Renal pelvis (tissue), 4 donors: ENCODE data around the gene NDUFB4. TPM values are rescaled to one million over a fixed set of nuclear protein-coding genes. Genes with fewer than 3 reads are reported as not detected.
"Not testable (repeated sequence)": the region's sequence is repeated elsewhere in the genome, so short reads cannot be mapped to it uniquely, and the experiment has no call there.

ENCODE experiments used
- DNase-seq: peaks from one replicate; pipeline ENCODE4 v3.0.0-alpha.2; 2013
- polyA plus RNA-seq, 3 donors: library from polyadenylated mRNA; unstranded; fragments of 120-200 nt; gene quantifications; one replicate each; pipeline ENCODE4 v1.2.1, GENCODE V29; 2013; ENCODE audit not compliant: insufficient read length in 3 of 3

NDUFB4 gene
- polyA plus RNA-seq, 3 donors = 186 to 199 (median 187) TPM

DNA sequence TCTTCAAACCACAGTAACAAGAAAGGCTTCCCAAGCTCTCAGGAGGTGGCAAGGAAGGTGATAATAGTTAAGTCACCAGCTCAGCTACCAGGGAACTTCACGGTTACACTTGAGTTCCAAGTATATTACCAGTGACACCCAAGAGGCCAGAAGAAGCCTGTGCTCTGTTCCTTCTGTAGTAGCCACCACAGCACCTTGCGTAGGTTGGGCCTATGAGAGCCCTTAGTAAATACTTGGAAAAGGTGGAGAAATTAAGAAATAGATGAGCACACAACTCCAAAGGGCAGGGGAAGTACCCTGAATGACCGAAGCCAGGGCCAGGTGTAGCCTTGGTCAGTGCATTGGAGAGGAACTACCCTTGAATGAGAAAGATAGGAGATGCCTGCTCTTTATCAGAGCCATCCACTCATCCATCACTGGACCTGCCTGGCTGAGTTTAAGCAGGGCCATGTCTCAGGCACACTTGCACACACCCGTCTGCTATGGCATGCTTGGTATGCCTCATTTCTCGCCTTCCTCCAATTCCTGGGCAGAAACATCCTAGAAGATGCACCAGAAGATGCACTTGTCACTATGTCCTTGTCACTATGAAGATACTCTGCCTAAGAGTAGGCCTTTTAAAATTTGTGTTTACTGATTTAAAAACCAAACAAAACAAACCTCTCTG, 32.6 kb upstream of the NDUFB4 start:
- DNase-seq = no peak

DNA sequence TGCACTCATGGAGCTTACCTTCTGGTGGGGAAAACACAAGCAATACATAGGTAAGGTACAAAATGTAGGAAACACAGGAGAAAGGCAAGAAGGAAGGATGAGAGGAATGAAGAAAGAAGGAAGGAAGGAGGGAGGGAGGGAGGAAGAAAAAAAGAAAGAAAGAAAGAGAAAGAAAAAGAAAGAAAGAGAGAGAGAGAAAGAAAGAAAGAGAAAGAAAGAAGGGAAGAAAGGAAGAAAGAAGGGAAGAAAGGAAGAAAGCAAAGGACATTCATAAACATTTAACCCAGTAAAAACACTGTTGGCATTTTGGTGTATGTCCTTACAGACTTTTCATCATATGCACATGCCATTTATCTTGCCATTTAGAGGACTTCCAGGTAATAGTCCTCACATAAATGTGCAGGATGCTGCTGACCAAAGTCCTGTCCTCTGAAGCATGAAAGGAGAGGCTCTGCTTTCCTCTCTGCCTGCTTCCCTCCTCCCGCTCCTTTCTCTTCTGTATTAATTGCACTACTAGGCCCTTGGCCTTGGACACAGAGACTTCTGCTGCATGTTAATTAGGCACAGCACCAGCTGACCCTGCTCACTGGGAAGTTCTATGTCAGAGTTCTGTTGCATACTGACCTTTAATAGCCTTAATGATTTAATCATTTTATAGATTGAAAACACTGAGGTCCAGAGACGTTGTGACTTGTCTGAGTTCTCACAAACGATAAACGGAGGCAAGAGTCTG, 29.7 kb upstream of the NDUFB4 start:
- DNase-seq = no peak

DNA sequence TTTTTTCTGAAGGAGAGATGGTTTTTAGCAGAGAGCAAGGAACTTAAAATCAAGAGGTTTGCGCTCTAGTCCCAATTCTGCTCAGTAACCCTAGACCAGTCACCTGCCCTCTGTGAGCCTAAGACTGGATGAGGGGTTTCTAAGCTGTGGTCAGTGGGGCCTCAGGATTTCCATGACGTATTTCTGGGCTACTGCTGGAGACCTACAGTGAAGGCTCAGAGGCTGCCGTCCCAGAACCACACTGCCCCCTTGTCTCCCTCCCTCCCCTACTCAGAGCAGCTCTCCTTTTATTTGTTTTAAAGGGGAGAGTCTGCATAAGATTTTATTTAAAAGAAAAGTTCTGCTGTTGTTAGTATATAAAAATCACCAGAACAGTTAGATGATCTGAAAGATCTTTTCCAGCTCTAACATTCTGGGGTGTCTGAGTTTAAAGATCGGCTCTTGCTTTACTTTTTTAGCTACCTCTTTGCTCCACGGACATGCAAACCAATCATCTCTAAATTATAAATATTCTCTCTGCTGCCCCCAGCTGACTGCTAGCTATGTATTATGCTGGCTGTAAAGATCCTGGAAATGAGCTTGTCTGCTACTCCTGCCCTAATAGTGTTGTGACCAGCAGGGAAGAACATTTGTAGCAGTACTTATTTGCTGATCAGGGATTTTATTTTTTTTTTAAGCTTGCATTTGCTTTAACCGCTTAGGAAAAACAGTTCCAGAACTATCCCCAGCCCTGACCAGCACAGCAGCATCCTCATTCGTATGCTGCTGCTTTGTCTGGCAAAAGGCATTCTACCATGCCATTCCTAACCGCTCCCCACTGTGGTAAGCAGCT, 28.6 kb upstream of the NDUFB4 start:
- DNase-seq = peak; percentile 34

DNA sequence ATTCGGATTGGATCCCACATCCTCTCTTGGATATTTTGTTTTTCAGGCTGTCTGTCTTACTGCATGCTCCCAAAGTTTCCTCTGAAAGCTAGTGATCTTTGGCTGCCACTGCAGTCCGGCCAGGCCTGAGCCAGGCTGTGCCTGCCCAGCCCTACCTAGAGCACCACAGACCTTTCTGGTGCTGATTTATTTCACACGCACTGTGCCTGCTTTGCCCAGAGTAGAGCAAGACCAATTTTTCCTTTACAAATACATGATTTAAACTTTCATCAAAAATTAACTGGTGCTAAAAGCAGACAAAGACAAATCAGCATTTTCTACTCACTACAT, 28.0 kb upstream of the NDUFB4 start:
- DNase-seq = no peak

DNA sequence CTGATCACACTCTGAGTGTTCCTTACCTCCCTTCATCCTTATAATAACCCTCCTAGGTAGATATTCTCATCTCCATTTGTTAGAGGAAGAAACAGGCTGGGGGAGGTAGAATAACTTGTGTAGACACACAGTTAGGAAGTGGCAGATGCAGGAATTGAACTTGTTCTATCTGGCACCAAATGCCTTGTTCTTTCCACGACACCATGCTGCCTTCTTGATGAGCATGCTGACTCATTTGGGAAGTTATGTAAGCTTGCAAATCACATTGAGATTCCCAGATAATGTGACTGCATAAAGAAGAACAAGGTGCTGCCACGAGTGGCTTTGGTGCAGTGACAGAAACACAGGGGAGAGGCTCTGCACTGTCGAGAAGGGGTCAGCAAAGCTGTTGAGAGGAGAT, 27.5 kb upstream of the NDUFB4 start:
- DNase-seq = no peak

DNA sequence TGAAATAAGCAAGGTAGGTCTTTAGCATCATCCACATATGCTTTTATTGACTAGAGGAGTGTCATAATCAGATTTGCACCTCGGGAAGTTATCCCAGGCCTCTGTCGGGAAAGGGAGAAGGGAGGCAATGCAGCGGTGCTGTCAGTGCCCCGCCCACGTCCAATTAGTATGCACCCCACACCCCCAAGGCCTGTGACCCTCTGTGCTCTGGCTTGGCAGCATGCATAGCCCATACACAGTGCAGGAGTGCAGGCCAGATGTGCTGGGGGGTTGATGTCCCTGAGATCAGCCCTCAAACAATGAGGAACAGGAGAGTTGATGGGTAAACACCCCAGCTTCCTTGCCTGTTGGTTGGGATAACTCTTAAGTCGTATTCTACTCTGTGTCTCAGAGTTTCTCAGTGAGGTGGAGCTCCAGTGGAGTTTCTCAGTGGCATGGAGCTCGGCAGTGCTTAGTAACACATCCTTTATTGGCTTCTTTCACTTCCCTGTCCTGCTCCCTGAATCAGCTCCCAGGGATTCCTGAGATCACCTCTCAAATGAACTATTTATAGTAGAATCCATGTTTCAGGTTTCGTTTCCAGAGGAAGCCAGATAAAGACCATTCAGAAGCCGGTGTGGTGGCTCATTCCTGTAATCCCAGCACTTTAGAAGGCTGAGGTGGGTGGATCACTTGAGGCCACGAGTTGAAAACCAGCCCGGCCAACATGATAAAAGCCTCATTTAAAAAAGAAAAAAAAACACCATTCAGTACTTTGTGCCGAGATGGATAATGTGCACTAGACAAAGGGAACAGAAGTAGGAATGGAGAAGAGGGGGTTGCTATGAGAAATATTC, 26.7 kb upstream of the NDUFB4 start:
- DNase-seq = no peak

DNA sequence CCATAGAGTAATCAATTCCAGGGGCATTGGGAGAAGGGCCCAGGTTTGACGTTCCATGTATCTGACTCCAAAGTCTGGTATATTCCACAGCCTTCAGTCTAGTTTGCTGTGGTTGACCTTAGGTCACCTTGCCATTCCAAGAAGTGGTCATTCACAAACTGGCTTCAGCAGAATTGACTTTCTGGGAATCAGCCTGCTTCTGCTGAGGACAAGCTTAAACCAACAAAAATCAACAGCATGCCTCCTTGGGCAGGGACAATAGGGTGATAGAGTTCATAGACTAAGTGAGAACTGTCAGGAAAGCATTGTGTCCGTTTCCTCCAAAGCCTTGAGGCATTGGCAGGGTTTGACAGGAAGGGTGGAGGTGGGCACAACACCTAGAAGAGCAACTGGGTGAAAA, 24.1 kb upstream of the NDUFB4 start:
- no peak for DNase-seq

DNA sequence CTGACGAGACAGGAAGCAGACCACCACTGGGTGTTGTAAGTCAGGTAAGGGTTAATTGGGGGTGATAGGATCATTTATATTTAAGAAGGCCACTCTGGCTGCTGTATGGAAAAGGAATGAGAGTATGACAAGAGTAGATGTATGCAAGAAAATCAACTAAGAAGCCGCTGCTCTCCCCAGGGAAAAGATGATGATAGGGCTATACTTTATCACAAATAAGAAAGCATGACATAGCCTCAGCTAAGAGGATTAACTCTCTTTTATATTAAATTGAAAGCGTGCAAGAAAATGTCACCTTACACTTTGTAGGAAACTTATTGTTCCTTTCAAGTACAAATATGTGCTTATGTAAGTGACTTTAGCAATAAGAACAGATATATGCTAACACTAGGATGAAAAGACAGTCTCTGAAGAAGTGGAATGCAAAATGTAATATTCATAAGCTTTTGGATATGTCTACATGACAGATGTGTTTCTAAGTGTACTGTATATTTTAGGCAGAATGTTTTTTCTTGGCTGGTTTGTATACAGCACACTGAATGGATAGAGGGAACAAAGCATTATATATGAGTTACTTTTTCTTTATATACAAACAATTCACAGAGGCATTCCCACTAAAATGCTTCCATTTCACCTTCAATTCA, 8.7 kb upstream of the NDUFB4 start:
- no peak for DNase-seq

DNA sequence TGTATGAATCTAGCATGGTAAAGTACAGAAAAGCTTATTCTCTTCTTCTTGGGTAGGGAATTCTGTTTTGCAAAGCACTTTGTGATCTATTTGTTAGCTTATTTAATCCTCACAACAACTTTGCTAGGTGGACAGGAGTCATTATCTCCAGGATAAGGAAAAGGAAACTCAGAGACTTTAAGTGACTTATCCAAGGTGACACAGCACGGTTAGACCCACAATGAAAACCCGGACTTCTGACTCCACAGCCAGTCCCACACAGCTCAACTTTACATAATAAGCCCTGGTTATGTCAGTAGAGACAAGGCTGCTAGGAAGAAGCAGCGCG, 384 bp upstream of the NDUFB4 start:
- DNase-seq = no peak

DNA sequence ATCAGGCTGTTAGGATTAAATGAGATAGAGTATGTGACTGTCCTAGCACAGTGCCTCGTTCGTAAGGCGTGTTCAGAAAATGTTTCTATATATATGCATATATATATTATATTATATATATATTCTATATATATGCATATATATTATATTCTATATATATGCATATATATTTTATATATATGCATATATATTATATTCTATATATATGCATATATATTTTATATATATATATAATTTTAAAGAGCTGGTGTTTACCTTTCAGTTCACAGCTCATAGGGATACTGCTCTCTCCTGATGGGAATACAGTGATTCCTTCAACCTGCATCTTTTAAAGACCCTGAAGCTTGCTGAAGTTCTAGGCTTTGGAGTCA, 702 bp downstream of the NDUFB4 start:
- DNase-seq = no peak

DNA sequence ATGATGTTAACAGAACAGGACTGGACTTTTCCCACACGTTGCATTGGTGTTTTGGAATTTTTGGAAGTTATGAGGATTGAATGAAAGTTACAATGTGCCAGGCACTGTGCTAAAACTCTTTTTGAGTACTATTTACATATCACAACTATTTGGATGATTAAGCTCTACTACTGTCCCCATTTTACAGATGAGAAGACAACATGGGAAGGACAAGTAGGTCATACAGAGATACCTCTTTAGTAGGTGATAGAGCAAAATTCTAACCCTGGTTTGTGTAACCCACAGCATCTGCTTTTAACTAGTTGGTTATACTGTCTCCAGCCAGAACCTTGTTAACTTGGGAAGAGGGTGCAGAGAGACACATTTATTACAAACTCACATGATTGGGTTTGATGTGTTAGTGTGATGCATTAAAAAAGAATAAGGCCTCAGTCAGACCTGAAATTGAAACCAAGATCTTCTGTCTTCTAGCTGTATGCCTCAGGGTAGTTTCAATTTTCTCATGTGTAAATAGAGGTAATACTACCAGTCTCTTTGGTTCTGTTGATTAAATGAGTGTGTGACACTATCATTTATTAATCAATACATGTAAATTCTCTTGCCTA, 1.4 kb downstream of the NDUFB4 start:
- no peak for DNase-seq

DNA sequence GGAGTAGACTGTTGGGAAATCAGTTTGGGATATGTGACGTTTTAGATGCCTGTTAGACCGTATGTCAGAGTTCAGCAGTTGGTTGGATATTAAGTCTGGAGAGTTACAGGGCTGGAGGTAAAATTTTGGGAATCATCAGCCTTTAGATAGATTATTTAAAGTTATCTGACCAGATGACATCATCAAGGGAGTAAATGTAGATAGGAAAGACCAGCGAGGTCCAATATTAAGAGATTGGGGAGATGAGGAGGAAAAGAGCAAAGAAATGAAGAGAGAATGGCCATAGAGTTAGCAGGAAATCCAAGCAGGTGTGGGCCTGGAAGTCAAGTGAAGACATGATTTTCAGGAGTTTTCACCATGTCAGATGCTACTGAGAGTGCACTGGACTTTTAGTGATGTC, 3.1 kb downstream of the NDUFB4 start:
- DNase-seq = no peak

DNA sequence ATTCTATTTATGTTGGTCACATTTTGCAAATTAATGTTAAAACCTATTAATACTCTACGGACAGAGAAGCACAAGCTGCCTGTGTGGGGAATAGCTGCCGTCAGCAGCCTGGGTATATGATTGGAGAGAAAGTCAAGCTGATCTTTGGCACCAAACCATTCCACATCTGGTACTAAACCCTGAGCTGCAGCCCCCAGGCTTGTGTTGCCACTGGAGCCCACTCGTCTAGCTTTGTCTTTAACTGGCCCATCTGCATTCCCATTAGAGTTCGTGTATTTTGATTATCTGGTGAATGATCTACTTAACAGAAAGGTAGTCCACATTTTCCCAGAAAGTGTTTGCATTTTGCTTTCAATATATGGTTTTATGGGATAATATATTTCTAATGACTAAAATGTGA, 5.4 kb downstream of the NDUFB4 start:
- peak; percentile 14 for DNase-seq

DNA sequence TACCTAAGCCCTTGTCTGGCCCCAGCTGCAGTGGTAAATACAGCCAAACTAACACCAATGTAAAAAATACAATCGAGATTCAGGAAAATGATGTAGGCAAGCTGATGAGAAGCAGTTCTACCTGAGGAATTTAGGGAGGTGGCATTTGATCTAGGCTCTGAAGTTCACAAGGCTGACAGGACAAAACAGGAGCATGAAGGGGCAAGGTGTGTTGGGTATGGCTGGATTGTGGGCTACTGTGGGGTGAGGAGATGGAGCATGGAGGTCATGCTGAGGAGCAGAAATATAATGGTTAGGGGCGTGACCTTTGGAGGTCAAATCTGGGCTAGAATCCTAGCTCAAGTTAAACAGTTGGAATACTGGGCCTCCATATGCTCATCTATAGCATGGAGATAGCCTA, 6.5 kb downstream of the NDUFB4 start:
- no peak for DNase-seq

DNA sequence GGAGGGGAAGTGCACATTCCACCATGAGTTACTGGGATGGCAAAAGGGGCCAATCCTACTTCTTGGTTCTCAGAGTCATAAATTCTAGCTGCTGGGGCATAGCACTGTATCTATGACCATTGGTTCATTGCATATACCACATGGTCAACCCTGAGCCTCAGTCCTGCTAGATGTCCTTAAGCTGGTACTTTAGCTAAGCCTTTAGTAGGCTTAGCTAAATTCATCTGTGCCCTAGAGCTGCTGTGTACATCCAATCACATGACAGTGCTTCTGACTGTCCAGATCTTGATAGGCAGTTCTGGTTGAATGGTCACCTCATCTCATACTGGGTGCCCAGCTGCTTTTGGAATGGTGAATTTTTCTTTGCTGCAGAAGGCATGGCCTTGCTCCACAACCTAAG, 8.2 kb downstream of the NDUFB4 start:
- DNase-seq = no peak

DNA sequence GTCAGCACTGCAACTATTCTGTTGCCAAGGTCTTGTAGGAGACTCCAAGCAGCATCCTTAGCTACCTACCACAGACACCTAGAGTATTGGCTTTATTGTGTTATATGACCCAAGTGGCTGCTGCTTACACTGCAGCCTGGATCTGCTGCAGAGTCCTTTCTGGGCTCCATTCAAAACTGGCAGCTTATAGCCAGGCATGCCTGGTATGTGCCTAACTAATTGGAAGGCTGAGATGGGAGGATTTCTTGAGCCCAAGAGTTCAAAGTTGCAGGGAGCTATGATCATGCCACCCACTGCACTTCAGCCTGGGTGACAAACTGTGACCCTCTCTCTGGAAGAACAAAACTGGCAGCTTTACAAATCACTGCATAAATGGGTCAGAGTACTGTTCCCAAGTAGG, 8.6 kb downstream of the NDUFB4 start:
- DNase-seq = no peak

DNA sequence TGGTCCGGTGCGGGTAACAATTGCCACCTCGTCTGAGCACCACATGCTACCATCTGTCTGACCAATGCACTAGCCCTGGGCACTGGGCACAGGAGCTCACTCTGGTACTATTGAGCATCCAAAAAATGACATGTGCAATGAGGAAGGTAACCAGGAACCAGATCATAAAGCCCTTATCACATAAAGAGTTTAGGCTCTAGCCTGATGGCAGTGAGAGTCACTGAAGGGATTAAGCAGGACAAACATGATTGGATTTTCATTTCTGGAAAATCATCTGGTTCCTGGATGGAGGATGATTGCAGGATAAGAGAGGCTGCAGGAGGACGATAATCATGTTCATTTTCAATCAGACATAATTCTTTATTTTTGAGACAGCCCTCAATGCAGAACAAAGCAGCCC, 12.4 kb downstream of the NDUFB4 start:
- no peak for DNase-seq

DNA sequence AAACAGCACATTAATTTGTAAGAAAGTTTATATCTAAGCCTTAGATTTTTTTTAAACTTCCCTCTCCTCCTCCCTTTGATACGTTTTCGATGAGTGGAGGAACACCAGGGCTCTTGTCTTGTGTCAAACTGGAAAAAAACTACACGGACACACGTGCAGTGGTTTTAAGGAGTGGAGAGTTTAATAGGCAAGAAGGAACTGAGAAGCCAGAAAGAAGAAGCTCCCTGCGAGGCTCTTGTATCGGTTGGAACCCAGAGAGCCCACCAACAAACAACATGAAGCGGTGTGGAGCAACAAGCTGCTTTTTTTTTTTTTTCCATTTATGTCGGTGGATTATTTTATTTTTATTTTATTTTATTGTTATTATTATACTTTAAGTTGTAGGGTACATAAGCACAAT, 18.6 kb downstream of the NDUFB4 start:
- DNase-seq = no peak

DNA sequence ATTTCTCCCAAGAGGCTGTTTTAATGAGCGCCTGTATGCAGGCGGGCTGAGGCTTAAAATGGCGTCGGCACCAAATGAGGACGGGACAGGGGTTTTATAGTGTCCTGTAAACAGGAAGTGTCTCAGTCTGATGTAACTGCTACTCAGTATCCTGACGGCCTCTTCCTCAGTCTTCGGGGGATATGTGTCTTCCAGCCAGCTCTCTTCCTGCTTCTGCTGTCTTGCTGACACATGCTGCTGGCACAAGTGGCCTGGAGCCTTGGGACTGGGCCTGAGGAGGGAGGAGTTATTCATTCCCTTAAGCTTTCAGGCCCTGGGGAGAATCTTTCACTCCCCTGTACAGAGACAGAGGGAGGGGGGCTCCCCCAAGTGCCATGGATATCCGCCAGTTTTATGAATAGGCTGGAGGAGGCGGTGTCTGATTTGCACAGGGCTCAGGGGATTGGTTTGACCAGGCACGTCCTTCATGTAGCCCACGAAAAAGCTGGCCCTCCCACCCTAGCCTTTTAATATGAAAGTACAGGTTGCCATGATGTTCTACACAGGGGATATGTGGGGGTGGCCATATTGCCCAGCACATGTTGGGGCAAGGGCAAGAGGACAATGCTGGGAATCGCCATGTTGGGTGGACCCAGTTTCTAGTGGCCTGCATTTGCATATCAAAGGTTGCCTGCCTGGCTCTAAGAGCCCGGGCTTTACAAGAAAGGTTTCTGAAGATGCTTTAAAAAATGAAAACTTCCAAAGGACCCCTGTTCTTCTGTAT, 19.9 kb downstream of the NDUFB4 start:
- DNase-seq = no peak

DNA sequence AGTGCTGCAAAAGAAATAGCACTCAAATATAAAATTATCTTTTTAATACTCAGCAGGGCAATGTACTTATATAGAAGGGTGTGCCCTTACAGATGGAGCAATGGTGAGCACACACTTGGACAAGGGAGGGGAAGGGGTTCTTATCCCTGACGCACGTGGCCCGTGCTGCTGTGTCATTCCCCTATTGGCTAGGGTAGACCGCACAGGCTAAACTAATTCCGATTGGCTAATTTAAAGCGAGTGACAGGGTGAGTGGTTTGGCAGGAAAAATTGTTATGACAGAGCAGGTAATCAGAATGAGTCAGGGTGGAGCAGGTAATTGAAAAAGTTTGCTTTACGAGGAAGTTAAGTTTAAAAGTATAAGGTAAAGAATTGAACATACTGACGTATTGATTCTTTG, 20.6 kb downstream of the NDUFB4 start:
- not testable (repeated sequence) for DNase-seq

DNA sequence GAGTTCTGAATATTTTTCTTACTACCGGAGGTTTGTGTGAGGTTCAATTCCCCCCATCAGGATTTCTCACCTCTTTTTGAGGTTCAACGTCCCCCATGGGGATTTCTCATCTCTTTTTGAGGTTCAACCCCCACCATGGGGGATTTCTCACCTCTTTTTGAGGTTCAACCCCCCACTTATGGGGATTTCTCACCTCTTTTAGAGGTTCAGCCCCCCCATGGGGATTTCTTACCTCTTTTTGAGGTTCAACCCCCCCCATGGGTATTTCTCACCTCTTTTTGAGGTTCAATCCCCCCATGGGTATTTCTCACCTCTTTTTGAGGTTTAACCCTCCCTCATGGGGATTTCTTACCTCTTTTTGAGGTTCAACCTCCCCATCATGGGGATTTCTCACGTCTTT, 26.3 kb downstream of the NDUFB4 start:
- DNase-seq = no peak
